ENCODE measurements around the gene PSME1. TPM values are rescaled to one million over a fixed set of nuclear protein-coding genes. Genes with fewer than 3 reads are reported as not detected.
A peak's percentile ranks its signal among the peaks of the same experiment; 100 is the strongest.

The PSME1 gene
- total and polyA plus RNA-seq, 2 of the 13 experiments (the other 11 are each of a cell fraction or from before 2014, with no cell fraction given) = 159 to 608 TPM

GRCh38 chr14:24095271-24096068 is 40.5 kb upstream of the PSME1 start (continued):
- TF ChIP-seq, protein P1, sequence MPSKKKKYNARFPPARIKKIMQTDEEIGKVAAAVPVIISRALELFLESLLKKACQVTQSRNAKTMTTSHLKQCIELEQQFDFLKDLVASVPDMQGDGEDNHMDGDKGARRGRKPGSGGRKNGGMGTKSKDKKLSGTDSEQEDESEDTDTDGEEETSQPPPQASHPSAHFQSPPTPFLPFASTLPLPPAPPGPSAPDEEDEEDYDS (CRISPR knock-in tag; IDR thresholded peaks at IDR 0.05) = peak; percentile 97
- TF ChIP-seq, protein P2, sequence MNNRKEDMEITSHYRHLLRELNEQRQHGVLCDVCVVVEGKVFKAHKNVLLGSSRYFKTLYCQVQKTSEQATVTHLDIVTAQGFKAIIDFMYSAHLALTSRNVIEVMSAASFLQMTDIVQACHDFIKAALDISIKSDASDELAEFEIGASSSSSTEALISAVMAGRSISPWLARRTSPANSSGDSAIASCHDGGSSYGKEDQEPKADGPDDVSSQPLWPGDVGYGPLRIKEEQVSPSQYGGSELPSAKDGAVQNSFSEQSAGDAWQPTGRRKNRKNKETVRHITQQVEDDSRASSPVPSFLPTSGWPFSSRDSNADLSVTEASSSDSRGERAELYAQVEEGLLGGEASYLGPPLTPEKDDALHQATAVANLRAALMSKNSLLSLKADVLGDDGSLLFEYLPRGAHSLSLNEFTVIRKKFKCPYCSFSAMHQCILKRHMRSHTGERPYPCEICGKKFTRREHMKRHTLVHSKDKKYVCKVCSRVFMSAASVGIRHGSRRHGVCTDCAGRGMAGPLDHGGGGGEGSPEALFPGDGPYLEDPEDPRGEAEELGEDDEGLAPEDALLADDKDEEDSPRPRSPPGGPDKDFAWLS (CRISPR knock-in tag; IDR thresholded peaks at IDR 0.05; ENCODE audit: borderline replicate concordance) = peak; percentile 98; the same call in 1 of the 2 replicates
- TF ChIP-seq ZNF253 (CRISPR knock-in tag; IDR thresholded peaks at IDR 0.05; ENCODE audit: borderline replicate concordance) (no peak), BRF2 (CRISPR knock-in tag; IDR thresholded peaks at IDR 0.05) (peak; percentile 75; the same call in 1 of the 2 replicates), SP5 (CRISPR knock-in tag; IDR thresholded peaks at IDR 0.05; ENCODE audit: borderline replicate concordance, low read depth) (peak; percentile 89), SIN3A (IDR thresholded peaks at IDR 0.05; ENCODE audit: borderline replicate concordance, low read depth, low read length) (peak; percentile 97), ZNF619 (CRISPR knock-in tag; IDR thresholded peaks at IDR 0.05) (peak; percentile 99), NFIB (CRISPR knock-in tag; IDR thresholded peaks at IDR 0.05; ENCODE audit: borderline replicate concordance) (no peak), POLR2A (IDR thresholded peaks at IDR 0.05; ENCODE audit: insufficient read depth in 1 of 2, low read depth in 2 of 2, low read length in 2 of 2) (peak in 1 of 2 experiments; percentile 98; a peak in 2 of 4 replicates), STAG1 (CRISPR knock-in tag; IDR thresholded peaks at IDR 0.05) (no peak; the same call in none of the 2 replicates), IRX3 (CRISPR knock-in tag; IDR thresholded peaks at IDR 0.05; ENCODE audit: borderline replicate concordance, low read depth) (peak; percentile 97), THYN1 (CRISPR knock-in tag; IDR thresholded peaks at IDR 0.05; ENCODE audit: borderline replicate concordance, low read depth) (peak; percentile 72; the same call in 1 of the 2 replicates), ZHX1 (CRISPR knock-in tag; IDR thresholded peaks at IDR 0.05; ENCODE audit: low read depth) (no peak), ZIK1 (CRISPR knock-in tag; IDR thresholded peaks at IDR 0.05; ENCODE audit: borderline replicate concordance, low read depth) (peak; percentile 88; the same call in 1 of the 2 replicates), ZNF138 (CRISPR knock-in tag; IDR thresholded peaks at IDR 0.05; ENCODE audit: low read depth) (no peak; the same call in none of the 2 replicates), TGIF2 (CRISPR knock-in tag; IDR thresholded peaks at IDR 0.05) (peak; percentile 98), ZNF792 (CRISPR knock-in tag; IDR thresholded peaks at IDR 0.05) (peak; percentile 100), ZNF572 (CRISPR knock-in tag; IDR thresholded peaks at IDR 0.05) (no peak), SP2 (CRISPR knock-in tag; IDR thresholded peaks at IDR 0.05) (no peak), ZNF468 (CRISPR knock-in tag; IDR thresholded peaks at IDR 0.05) (no peak), ATM (IDR thresholded peaks at IDR 0.05; ENCODE audit: borderline replicate concordance) (peak; percentile 73; the same call in 1 of the 2 replicates)
- TF ChIP-seq, protein P3, sequence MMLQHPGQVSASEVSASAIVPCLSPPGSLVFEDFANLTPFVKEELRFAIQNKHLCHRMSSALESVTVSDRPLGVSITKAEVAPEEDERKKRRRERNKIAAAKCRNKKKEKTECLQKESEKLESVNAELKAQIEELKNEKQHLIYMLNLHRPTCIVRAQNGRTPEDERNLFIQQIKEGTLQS (CRISPR knock-in tag; IDR thresholded peaks at IDR 0.05) = peak; percentile 44

Data from HepG2 (cell line).